HEK293 (cell line): ENCODE measurements around the gene MKRN3.

Experiments
- CTCF ChIA-PET: fragments of 350-600 bp; formaldehyde crosslinking; extraction: SDS; loops from one replicate; lab custom pipeline; 2021; ENCODE audit warnings: antibody characterized with exemption; lab: Yijun Ruan, JAX
- POLR2A ChIA-PET: fragments of 300-600 bp; formaldehyde crosslinking; extraction: SDS; loops from one replicate; lab custom pipeline; 2020; ENCODE audit warnings: antibody characterized with exemption, inconsistent platforms; lab: Yijun Ruan, JAX
- H3K27ac ChIP-seq: fragments of 200-500 bp; sonication (Bioruptor generic); 2 replicates; pipeline ENCODE4 v1.5.1; 2014; ENCODE audit warnings: low read depth, low read length, control low read depth, inconsistent platforms; ENCODE audit errors: extremely low read depth
- H3K36me3 ChIP-seq, 2 experiments: fragments of 200-500 bp in 1 of 2; sonication (Bioruptor generic) in 1 of 2; 1 replicate in 1 of 2; 2 replicates in 1 of 2; pipeline ENCODE4 v1.5.1; 2014 to 2017; ENCODE audit warnings: inconsistent platforms in 2 of 2, low read length in 2 of 2; ENCODE audit not compliant: control insufficient read depth in 2 of 2, insufficient read depth in 1 of 2
- H3K4me1 ChIP-seq: fragments of 200-500 bp; sonication (Bioruptor generic); 2 replicates; pipeline ENCODE4 v1.5.1; 2014; ENCODE audit warnings: mild to moderate bottlenecking, low read length, inconsistent platforms; ENCODE audit not compliant: control insufficient read depth, insufficient read depth
- H3K4me3 ChIP-seq: 2 replicates; pipeline ENCODE4 v1.5.1; 2011; ENCODE audit warnings: low read depth, mild to moderate bottlenecking, control low read depth, low read length, moderate library complexity
- H3K9me3 ChIP-seq: fragments of 200-500 bp; sonication (Bioruptor generic); 2 replicates; pipeline ENCODE4 v1.5.1; 2014; ENCODE audit warnings: low read depth, low read length, inconsistent platforms; ENCODE audit not compliant: control insufficient read depth, insufficient read depth
- CTCF ChIP-seq: fragments of 450-650 bp; formaldehyde crosslinking; IDR thresholded peaks from 2 replicates; pipeline ENCODE4 v1.5.1; 2016; ENCODE audit warnings: missing biosample characterization, missing genetic modification characterization
- GLIS2 ChIP-seq: fragments of 450-650 bp; formaldehyde crosslinking; IDR thresholded peaks from 2 replicates; pipeline ENCODE4 v1.5.1; 2016; ENCODE audit warnings: missing biosample characterization, missing genetic modification characterization
- OSR2 ChIP-seq: fragments of 450-650 bp; formaldehyde crosslinking; IDR thresholded peaks from 2 replicates; pipeline ENCODE4 v1.5.1; 2016; ENCODE audit warnings: missing biosample characterization, missing genetic modification characterization
- ZNF121 ChIP-seq: fragments of 450-650 bp; formaldehyde crosslinking; IDR thresholded peaks from 2 replicates; pipeline ENCODE4 v1.5.1; 2016; ENCODE audit warnings: missing biosample characterization, missing genetic modification characterization
- ZNF19 ChIP-seq: fragments of 450-650 bp; formaldehyde crosslinking; IDR thresholded peaks from 2 replicates; pipeline ENCODE4; 2016; ENCODE audit warnings: missing biosample characterization, missing genetic modification characterization, low read depth
- ZNF266 ChIP-seq: fragments of 450-650 bp; formaldehyde crosslinking; IDR thresholded peaks from 2 replicates; pipeline ENCODE4 v1.5.1; 2016; ENCODE audit warnings: missing biosample characterization, missing genetic modification characterization, low read depth
- ZNF280D ChIP-seq: fragments of 450-650 bp; formaldehyde crosslinking; IDR thresholded peaks from 2 replicates; pipeline ENCODE4 v1.5.1; 2016; ENCODE audit warnings: missing biosample characterization, missing genetic modification characterization
- ZNF548 ChIP-seq: fragments of 450-650 bp; formaldehyde crosslinking; IDR thresholded peaks from 2 replicates; pipeline ENCODE4 v1.5.1; 2016; ENCODE audit warnings: missing biosample characterization, missing genetic modification characterization
- ZNF777 ChIP-seq: fragments of 450-650 bp; formaldehyde crosslinking; IDR thresholded peaks from 2 replicates; pipeline ENCODE4 v1.5.1; 2017; ENCODE audit warnings: missing biosample characterization, missing genetic modification characterization, borderline replicate concordance
- ZXDB ChIP-seq: fragments of 450-650 bp; formaldehyde crosslinking; IDR thresholded peaks from 2 replicates; pipeline ENCODE4 v1.5.1; 2016; ENCODE audit warnings: missing biosample characterization, missing genetic modification characterization
- TF ChIP-seq, protein P1 (sequence below): fragments of 450-650 bp; formaldehyde crosslinking; IDR thresholded peaks from 2 replicates; pipeline ENCODE4; 2016; ENCODE audit warnings: missing biosample characterization, missing genetic modification characterization
- TF ChIP-seq, protein P2 (sequence below): fragments of 450-650 bp; formaldehyde crosslinking; IDR thresholded peaks from 2 replicates; pipeline ENCODE4 v1.5.1; 2016; ENCODE audit warnings: missing biosample characterization, missing genetic modification characterization, low read depth

The MKRN3 gene

GRCh38 chr15:23588268-23588667 lies 22.8 kb downstream of the MKRN3 start (continued):
- TF ChIP-seq ZNF280D, result no peak
- TF ChIP-seq ZNF121 (tag by site-specific recombination), result no peak

DNA sequence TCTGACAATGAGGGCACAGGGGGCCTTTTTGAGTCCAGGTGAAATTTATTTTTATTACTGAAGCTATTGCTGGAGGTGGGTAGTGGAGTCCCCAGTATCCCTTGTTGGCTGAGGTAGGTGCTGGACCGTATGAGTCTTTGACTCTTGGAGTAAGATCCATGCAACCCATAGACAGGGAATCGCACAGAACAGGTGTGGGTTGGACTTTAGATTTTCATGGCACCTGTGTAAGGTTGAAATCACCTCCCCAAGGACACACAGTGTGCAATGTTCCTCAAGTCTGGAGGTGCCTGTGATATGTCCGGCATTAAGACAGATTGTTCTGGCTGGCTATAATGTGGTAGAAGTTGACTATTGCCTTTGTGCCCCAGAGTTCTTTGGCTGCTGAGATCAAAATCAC lies 23.5 kb downstream of the MKRN3 start:
- TF ChIP-seq CTCF (tag by site-specific recombination), result no peak
- no peak for TF ChIP-seq OSR2 (tag by site-specific recombination)
- no peak for TF ChIP-seq ZNF266 (tag by site-specific recombination)
- TF ChIP-seq, protein P1, sequence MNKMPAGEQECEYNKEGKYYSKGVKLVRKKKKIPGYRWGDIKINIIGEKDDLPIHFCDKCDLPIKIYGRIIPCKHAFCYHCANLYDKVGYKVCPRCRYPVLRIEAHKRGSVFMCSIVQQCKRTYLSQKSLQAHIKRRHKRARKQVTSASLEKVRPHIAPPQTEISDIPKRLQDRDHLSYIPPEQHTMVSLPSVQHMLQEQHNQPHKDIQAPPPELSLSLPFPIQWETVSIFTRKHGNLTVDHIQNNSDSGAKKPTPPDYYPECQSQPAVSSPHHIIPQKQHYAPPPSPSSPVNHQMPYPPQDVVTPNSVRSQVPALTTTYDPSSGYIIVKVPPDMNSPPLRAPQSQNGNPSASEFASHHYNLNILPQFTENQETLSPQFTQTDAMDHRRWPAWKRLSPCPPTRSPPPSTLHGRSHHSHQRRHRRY (tag by site-specific recombination), result no peak
- no peak for TF ChIP-seq GLIS2 (tag by site-specific recombination)
- no peak for TF ChIP-seq ZXDB (tag by site-specific recombination)
- TF ChIP-seq ZNF777 (tag by site-specific recombination), result no peak
- TF ChIP-seq ZNF548, result no peak
- TF ChIP-seq, all 188 proteins: peak for 0
- ChIA-PET POLR2A (no interaction called here), CTCF (no interaction called here)
- Histone ChIP-seq H3K4me3 (no peak overlapping the region), H3K27ac (no peak overlapping the region), H3K4me1 (no peaks in the 10 kb centered on the region), H3K36me3 (no peaks in the 10 kb centered on the region), H3K9me3 (no peaks in the 10 kb centered on the region)

- Histone ChIP-seq H3K4me3 (no peak overlapping the region), H3K4me1 (no peaks in the 10 kb centered on the region), H3K27ac (no peak overlapping the region), H3K9me3 (no peaks in the 10 kb centered on the region), H3K36me3 (no peaks in the 10 kb centered on the region)
- TF ChIP-seq, protein P2, sequence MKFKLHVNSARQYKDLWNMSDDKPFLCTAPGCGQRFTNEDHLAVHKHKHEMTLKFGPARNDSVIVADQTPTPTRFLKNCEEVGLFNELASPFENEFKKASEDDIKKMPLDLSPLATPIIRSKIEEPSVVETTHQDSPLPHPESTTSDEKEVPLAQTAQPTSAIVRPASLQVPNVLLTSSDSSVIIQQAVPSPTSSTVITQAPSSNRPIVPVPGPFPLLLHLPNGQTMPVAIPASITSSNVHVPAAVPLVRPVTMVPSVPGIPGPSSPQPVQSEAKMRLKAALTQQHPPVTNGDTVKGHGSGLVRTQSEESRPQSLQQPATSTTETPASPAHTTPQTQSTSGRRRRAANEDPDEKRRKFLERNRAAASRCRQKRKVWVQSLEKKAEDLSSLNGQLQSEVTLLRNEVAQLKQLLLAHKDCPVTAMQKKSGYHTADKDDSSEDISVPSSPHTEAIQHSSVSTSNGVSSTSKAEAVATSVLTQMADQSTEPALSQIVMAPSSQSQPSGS (tag by site-specific recombination), result no peak
- TF ChIP-seq, protein P1 (tag by site-specific recombination), result no peak
- TF ChIP-seq GLIS2 (tag by site-specific recombination) (no peak), ZNF19 (tag by site-specific recombination) (no peak)
- ChIA-PET POLR2A (no interaction called here), CTCF (no interaction called here)
These were observed 28.8 kb downstream of the MKRN3 start for GRCh38 chr15:23594252-23594770.
